Tibial nerve (tissue), 4 donors: ENCODE results near the gene DESI1. TPM values are rescaled to one million over a fixed set of nuclear protein-coding genes. Genes with fewer than 3 reads are reported as not detected.
A peak's percentile ranks its signal among the peaks of the same experiment; 100 is the strongest.

ENCODE experiments used
- DNase-seq, 2 donors: peaks; one replicate each; pipeline ENCODE4 v3.0.0-alpha.2; 2019; ENCODE audit warnings: low spot score in 2 of 2
- H3K27ac ChIP-seq, 4 donors: fragments of 200-600 bp; sonication (generic) in 3 of 4; one replicate each; pipeline ENCODE4 v1.5.1; 2017 to 2019; ENCODE audit warnings: mild to moderate bottlenecking in 1 of 4
- H3K27me3 ChIP-seq, 2 donors: fragments of 200-600 bp; sonication (generic) in 1 of 2; one replicate each; pipeline versions ENCODE4 v1.5.1 to v1.6.0; 2017 to 2019
- H3K36me3 ChIP-seq, 3 donors: fragments of 200-600 bp; sonication (generic); one replicate each; pipeline ENCODE4 v1.5.1; 2018 to 2019
- H3K4me1 ChIP-seq, 4 donors: fragments of 200-600 bp; sonication (generic) in 3 of 4; one replicate each; pipeline ENCODE4 v1.5.1; 2017 to 2019
- H3K4me3 ChIP-seq, 4 donors: fragments of 200-600 bp; sonication (generic) in 3 of 4; one replicate each; pipeline ENCODE4 v1.5.1; 2017 to 2019; ENCODE audit warnings: mild to moderate bottlenecking in 1 of 4, moderate library complexity in 1 of 4
- H3K9me3 ChIP-seq, 4 donors: fragments of 200-600 bp; sonication (generic) in 3 of 4; one replicate each; pipeline ENCODE4 v1.5.1; 2017 to 2019
- CTCF ChIP-seq, 5 experiments: fragments of 200-600 bp in 3 of 5; fragments of 450-650 bp in 2 of 5; sonication (generic) in 3 of 5; IDR thresholded peaks; one replicate each; pipeline ENCODE4 v1.5.1; 2016 to 2019; ENCODE audit warnings: antibody characterized with exemption in 5 of 5, mild to moderate bottlenecking in 3 of 5, moderate library complexity in 2 of 5
- EP300 ChIP-seq, 2 donors: sonication (generic); formaldehyde crosslinking; IDR thresholded peaks; one replicate each; pipeline ENCODE4 v1.6.1; 2017; ENCODE audit warnings: antibody characterized with exemption in 2 of 2, mild to moderate bottlenecking in 1 of 2
- POLR2A ChIP-seq, 2 donors: fragments of 450-650 bp; IDR thresholded peaks; one replicate each; pipeline ENCODE4 v1.6.1; 2017; ENCODE audit warnings: antibody characterized with exemption in 2 of 2, mild to moderate bottlenecking in 2 of 2, moderate library complexity in 2 of 2
- WGBS, 2 donors: methylation state at CpG; one replicate each; pipeline ENCODE4 v1.1.5; 2018; 5-methylcytosine and 5-hydroxymethylcytosine counted together
- total RNA-seq, 4 donors: library from RNA; depleted of rRNA; stranded (reverse); fragments of >200 nt; gene quantifications; one replicate each; pipeline ENCODE4 v1.1.0, GENCODE V29; 2016

The DESI1 gene
- total RNA-seq, 4 donors from 2014 or later = 16.5 to 24.6 (median 19.2) TPM

GRCh38 chr22:41621099-41621910, 462 bp upstream of the DESI1 start, which contains the start of gene XRCC6:
Gene XRCC6, plus strand, starts transcription at chr22:41621295. Its CDS starts 710 bp downstream, at chr22:41622005.
- 0% methylated on average over 67 to 68 of the region's 70 CpGs for WGBS, 2 donors
- Histone ChIP-seq H3K4me1 (peaks cover 0 to 49% (median 18%) of the 10 kb centered on the region in 4 donors), H3K4me3 (peak within 1 kb of the TSS; percentile 76 to 88 (median 82))

GRCh38 chr22:41619979-41620588, 759 bp downstream of the DESI1 start:
- peaks cover 0 to 24% (median 0%) of the 10 kb centered on the region in 3 donors for H3K36me3 ChIP-seq
- no peaks in the 10 kb centered on the region for H3K27me3 ChIP-seq
- peak in 1 of 2 donors; percentile 9 for DNase-seq
- H3K4me3 ChIP-seq = peak overlapping the region; percentile 76 to 88 (median 82)
- H3K4me1 ChIP-seq = peaks cover 0 to 44% (median 18%) of the 10 kb centered on the region in 4 donors
- no peaks in the 10 kb centered on the region for H3K9me3 ChIP-seq
- WGBS, 2 donors = 2 to 3% methylated on average over 24 of the region's 24 CpGs
- no peak for TF ChIP-seq EP300 (IDR thresholded peaks at IDR 0.05)
- TF ChIP-seq POLR2A (IDR thresholded peaks at IDR 0.05) = no peak
- TF ChIP-seq CTCF (IDR thresholded peaks at IDR 0.05) = no peak
- peak overlapping the region; percentile 91 to 97 (median 94) for H3K27ac ChIP-seq

More at GRCh38 chr22:41621099-41621910, 462 bp upstream of the DESI1 start, which contains the start of gene XRCC6:
- H3K27ac ChIP-seq = peak within 1 kb of the TSS; percentile 91 to 97 (median 95)
- no peaks in the 10 kb centered on the region for H3K27me3 ChIP-seq
- peak; percentile 100 for DNase-seq
- TF ChIP-seq POLR2A (IDR thresholded peaks at IDR 0.05) (peak; percentile 90 to 99), CTCF (IDR thresholded peaks at IDR 0.05) (no peak), EP300 (IDR thresholded peaks at IDR 0.05) (peak; percentile 96 to 100)
- no peaks in the 10 kb centered on the region for H3K9me3 ChIP-seq
- H3K36me3 ChIP-seq = peaks cover 0 to 36% (median 11%) of the 10 kb centered on the region in 3 donors

GRCh38 chr22:41613456-41613855, 7.4 kb downstream of the DESI1 start:
- DNase-seq = no peak
- TF ChIP-seq POLR2A (IDR thresholded peaks at IDR 0.05) = no peak
- no peak for TF ChIP-seq EP300 (IDR thresholded peaks at IDR 0.05)
- no peak for TF ChIP-seq CTCF (IDR thresholded peaks at IDR 0.05)
- no peak overlapping the region for H3K27ac ChIP-seq
- H3K36me3 ChIP-seq = no peaks in the 10 kb centered on the region
- H3K4me1 ChIP-seq = no peaks in the 10 kb centered on the region
- WGBS, 2 donors = 92 to 93% methylated on average over 2 of the region's 2 CpGs
- H3K9me3 ChIP-seq = no peaks in the 10 kb centered on the region
- no peaks in the 10 kb centered on the region for H3K27me3 ChIP-seq
- no peak overlapping the region for H3K4me3 ChIP-seq

GRCh38 chr22:41612603-41613306, 8.1 kb downstream of the DESI1 start:
- Histone ChIP-seq H3K27ac (no peak overlapping the region), H3K36me3 (peaks cover 0 to 1% (median 0%) of the 10 kb centered on the region in 3 donors), H3K27me3 (no peaks in the 10 kb centered on the region), H3K4me1 (no peaks in the 10 kb centered on the region), H3K9me3 (no peaks in the 10 kb centered on the region), H3K4me3 (no peak overlapping the region)
- 95 to 97% methylated on average over 6 of the region's 6 CpGs for WGBS, 2 donors
- TF ChIP-seq POLR2A (IDR thresholded peaks at IDR 0.05) = no peak
- TF ChIP-seq CTCF (IDR thresholded peaks at IDR 0.05) = no peak
- TF ChIP-seq EP300 (IDR thresholded peaks at IDR 0.05) = no peak
- DNase-seq = no peak
